Measurements from ENCODE around the gene TAF3.

TAF3 gene

GRCh38 chr10:7881119-7881518, 62.8 kb downstream of the TAF3 start:
- TF ChIP-seq GATA3 (IDR thresholded peaks at IDR 0.05; ENCODE audit: low read depth, low read length) (no peak), GATA2 (IDR thresholded peaks at IDR 0.05; ENCODE audit: low read depth, low read length) (no peak)

GRCh38 chr10:7886056-7886455, 67.8 kb downstream of the TAF3 start:
- TF ChIP-seq GATA2 (IDR thresholded peaks at IDR 0.05; ENCODE audit: low read depth, low read length) (no peak), GATA3 (IDR thresholded peaks at IDR 0.05; ENCODE audit: low read depth, low read length) (no peak)

- TF ChIP-seq GATA3 (IDR thresholded peaks at IDR 0.05; ENCODE audit: low read depth, low read length) (no peak), GATA2 (IDR thresholded peaks at IDR 0.05; ENCODE audit: low read depth, low read length) (no peak)
These were observed 69.0 kb downstream of the TAF3 start for GRCh38 chr10:7887174-7887816.

- TF ChIP-seq GATA2 (IDR thresholded peaks at IDR 0.05; ENCODE audit: low read depth, low read length): no peak
- no peak for TF ChIP-seq GATA3 (IDR thresholded peaks at IDR 0.05; ENCODE audit: low read depth, low read length)
These were observed 71.7 kb downstream of the TAF3 start for GRCh38 chr10:7889947-7890542.

GRCh38 chr10:7890781-7891180, 72.5 kb downstream of the TAF3 start:
- TF ChIP-seq GATA2 (IDR thresholded peaks at IDR 0.05; ENCODE audit: low read depth, low read length): no peak
- TF ChIP-seq GATA3 (IDR thresholded peaks at IDR 0.05; ENCODE audit: low read depth, low read length): no peak

GRCh38 chr10:7891634-7892033, 73.3 kb downstream of the TAF3 start:
- no peak for TF ChIP-seq GATA2 (IDR thresholded peaks at IDR 0.05; ENCODE audit: low read depth, low read length)
- no peak for TF ChIP-seq GATA3 (IDR thresholded peaks at IDR 0.05; ENCODE audit: low read depth, low read length)

- TF ChIP-seq GATA2 (IDR thresholded peaks at IDR 0.05; ENCODE audit: low read depth, low read length): no peak
- TF ChIP-seq GATA3 (IDR thresholded peaks at IDR 0.05; ENCODE audit: low read depth, low read length): no peak
These were observed 73.8 kb downstream of the TAF3 start for GRCh38 chr10:7892146-7892545.

GRCh38 chr10:7895699-7896090, 77.4 kb downstream of the TAF3 start:
- TF ChIP-seq GATA3 (IDR thresholded peaks at IDR 0.05; ENCODE audit: low read depth, low read length) (no peak), GATA2 (IDR thresholded peaks at IDR 0.05; ENCODE audit: low read depth, low read length) (no peak)

GRCh38 chr10:7896297-7896696, 78.0 kb downstream of the TAF3 start:
- TF ChIP-seq GATA2 (IDR thresholded peaks at IDR 0.05; ENCODE audit: low read depth, low read length) (no peak), GATA3 (IDR thresholded peaks at IDR 0.05; ENCODE audit: low read depth, low read length) (no peak)

GRCh38 chr10:7901256-7901655, 83.0 kb downstream of the TAF3 start:
- TF ChIP-seq GATA2 (IDR thresholded peaks at IDR 0.05; ENCODE audit: low read depth, low read length) (no peak), GATA3 (IDR thresholded peaks at IDR 0.05; ENCODE audit: low read depth, low read length) (no peak)

- no peak for TF ChIP-seq GATA3 (IDR thresholded peaks at IDR 0.05; ENCODE audit: low read depth, low read length)
These were observed 84.1 kb downstream of the TAF3 start for GRCh38 chr10:7902413-7902812.

GRCh38 chr10:7903851-7904250, 85.5 kb downstream of the TAF3 start:
- TF ChIP-seq GATA3 (IDR thresholded peaks at IDR 0.05; ENCODE audit: low read depth, low read length) (no peak), GATA2 (IDR thresholded peaks at IDR 0.05; ENCODE audit: low read depth, low read length) (no peak)

- TF ChIP-seq GATA3 (IDR thresholded peaks at IDR 0.05; ENCODE audit: low read depth, low read length) (no peak), GATA2 (IDR thresholded peaks at IDR 0.05; ENCODE audit: low read depth, low read length) (no peak)
These were observed 87.8 kb downstream of the TAF3 start for GRCh38 chr10:7906128-7906527.

GRCh38 chr10:7908541-7909210, 90.4 kb downstream of the TAF3 start:
- TF ChIP-seq GATA3 (IDR thresholded peaks at IDR 0.05; ENCODE audit: low read depth, low read length) (no peak), GATA2 (IDR thresholded peaks at IDR 0.05; ENCODE audit: low read depth, low read length) (no peak)
